ENCODE data around the gene CCDC91.

The CCDC91 gene

DNA sequence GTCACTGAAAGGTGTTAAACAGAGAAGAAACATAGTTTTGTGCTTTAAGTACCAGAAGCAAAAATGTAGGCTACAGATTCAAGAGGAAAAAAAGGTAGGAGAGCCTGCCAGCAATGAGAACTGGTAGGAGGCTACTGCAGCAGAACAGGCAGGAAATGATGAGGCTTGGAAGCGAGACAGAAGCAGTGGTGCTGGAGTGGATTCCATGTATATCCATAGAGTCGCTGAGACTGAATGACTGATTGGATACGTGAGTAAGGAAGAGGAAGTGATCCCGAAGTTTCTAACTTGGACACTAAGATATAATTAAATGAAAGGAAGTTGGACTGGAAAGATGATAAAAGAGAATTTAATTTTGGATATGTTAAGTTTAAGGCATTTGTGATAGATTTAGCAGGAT is 45.0 kb upstream of the CCDC91 start:
- ATAC-seq: no peak

DNA sequence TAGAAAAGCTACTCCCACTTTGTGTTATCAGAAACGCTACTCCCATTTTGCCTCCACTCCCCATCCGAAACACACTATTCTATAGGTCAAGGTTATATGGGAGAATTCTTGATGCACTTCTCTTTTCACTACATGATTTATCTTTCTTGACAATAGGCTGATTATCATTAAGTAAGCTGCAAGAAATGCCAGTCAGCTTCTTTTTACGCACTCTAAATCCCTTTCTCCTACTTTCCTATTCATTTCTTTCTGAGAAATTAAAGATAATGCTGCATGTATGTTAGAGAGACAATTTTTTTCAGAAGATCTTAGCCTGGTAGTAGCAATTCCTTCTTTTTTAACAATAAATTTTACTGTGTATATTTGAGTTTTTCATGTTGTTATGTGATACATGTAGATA is 41.0 kb upstream of the CCDC91 start:
- no peak for TF ChIP-seq RARB (CRISPR knock-in tag; IDR thresholded peaks at IDR 0.05)
- TF ChIP-seq ESRRG (CRISPR knock-in tag; IDR thresholded peaks at IDR 0.05): no peak
- TF ChIP-seq ARNTL (CRISPR knock-in tag; IDR thresholded peaks at IDR 0.05; ENCODE audit: borderline replicate concordance, low read depth): no peak
- TF ChIP-seq, protein P1, sequence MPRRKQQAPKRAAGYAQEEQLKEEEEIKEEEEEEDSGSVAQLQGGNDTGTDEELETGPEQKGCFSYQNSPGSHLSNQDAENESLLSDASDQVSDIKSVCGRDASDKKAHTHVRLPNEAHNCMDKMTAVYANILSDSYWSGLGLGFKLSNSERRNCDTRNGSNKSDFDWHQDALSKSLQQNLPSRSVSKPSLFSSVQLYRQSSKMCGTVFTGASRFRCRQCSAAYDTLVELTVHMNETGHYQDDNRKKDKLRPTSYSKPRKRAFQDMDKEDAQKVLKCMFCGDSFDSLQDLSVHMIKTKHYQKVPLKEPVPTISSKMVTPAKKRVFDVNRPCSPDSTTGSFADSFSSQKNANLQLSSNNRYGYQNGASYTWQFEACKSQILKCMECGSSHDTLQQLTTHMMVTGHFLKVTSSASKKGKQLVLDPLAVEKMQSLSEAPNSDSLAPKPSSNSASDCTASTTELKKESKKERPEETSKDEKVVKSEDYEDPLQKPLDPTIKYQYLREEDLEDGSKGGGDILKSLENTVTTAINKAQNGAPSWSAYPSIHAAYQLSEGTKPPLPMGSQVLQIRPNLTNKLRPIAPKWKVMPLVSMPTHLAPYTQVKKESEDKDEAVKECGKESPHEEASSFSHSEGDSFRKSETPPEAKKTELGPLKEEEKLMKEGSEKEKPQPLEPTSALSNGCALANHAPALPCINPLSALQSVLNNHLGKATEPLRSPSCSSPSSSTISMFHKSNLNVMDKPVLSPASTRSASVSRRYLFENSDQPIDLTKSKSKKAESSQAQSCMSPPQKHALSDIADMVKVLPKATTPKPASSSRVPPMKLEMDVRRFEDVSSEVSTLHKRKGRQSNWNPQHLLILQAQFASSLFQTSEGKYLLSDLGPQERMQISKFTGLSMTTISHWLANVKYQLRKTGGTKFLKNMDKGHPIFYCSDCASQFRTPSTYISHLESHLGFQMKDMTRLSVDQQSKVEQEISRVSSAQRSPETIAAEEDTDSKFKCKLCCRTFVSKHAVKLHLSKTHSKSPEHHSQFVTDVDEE (CRISPR knock-in tag; IDR thresholded peaks at IDR 0.05): no peak
- TF ChIP-seq ZC3H10 (CRISPR knock-in tag; IDR thresholded peaks at IDR 0.05): no peak
- TF ChIP-seq TCF4 (CRISPR knock-in tag; IDR thresholded peaks at IDR 0.05; ENCODE audit: borderline replicate concordance): no peak
- TF ChIP-seq CSRNP3 (CRISPR knock-in tag; IDR thresholded peaks at IDR 0.05): no peak
- no peak for ATAC-seq

More for the DNA sequence above, 45.0 kb upstream of the CCDC91 start:
- TF ChIP-seq ISL1 (CRISPR knock-in tag; IDR thresholded peaks at IDR 0.05): no peak
- no peak for TF ChIP-seq ZNF8 (CRISPR knock-in tag; IDR thresholded peaks at IDR 0.05)
- TF ChIP-seq OSR1 (CRISPR knock-in tag; IDR thresholded peaks at IDR 0.05): no peak
- TF ChIP-seq PPARA (CRISPR knock-in tag; IDR thresholded peaks at IDR 0.05; ENCODE audit: borderline replicate concordance): no peak
- no peak for TF ChIP-seq ZC3H10 (CRISPR knock-in tag; IDR thresholded peaks at IDR 0.05)
- TF ChIP-seq, protein P2, sequence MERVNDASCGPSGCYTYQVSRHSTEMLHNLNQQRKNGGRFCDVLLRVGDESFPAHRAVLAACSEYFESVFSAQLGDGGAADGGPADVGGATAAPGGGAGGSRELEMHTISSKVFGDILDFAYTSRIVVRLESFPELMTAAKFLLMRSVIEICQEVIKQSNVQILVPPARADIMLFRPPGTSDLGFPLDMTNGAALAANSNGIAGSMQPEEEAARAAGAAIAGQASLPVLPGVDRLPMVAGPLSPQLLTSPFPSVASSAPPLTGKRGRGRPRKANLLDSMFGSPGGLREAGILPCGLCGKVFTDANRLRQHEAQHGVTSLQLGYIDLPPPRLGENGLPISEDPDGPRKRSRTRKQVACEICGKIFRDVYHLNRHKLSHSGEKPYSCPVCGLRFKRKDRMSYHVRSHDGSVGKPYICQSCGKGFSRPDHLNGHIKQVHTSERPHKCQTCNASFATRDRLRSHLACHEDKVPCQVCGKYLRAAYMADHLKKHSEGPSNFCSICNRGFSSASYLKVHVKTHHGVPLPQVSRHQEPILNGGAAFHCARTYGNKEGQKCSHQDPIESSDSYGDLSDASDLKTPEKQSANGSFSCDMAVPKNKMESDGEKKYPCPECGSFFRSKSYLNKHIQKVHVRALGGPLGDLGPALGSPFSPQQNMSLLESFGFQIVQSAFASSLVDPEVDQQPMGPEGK (CRISPR knock-in tag; IDR thresholded peaks at IDR 0.05; ENCODE audit: borderline replicate concordance): no peak
- TF ChIP-seq TOX (CRISPR knock-in tag; IDR thresholded peaks at IDR 0.05; ENCODE audit: borderline replicate concordance): no peak
- no peak for TF ChIP-seq CSRNP3 (CRISPR knock-in tag; IDR thresholded peaks at IDR 0.05)
- TF ChIP-seq, protein P1 (CRISPR knock-in tag; IDR thresholded peaks at IDR 0.05): no peak
- no peak for TF ChIP-seq SNAI2 (CRISPR knock-in tag; IDR thresholded peaks at IDR 0.05)
- TF ChIP-seq, protein P3, sequence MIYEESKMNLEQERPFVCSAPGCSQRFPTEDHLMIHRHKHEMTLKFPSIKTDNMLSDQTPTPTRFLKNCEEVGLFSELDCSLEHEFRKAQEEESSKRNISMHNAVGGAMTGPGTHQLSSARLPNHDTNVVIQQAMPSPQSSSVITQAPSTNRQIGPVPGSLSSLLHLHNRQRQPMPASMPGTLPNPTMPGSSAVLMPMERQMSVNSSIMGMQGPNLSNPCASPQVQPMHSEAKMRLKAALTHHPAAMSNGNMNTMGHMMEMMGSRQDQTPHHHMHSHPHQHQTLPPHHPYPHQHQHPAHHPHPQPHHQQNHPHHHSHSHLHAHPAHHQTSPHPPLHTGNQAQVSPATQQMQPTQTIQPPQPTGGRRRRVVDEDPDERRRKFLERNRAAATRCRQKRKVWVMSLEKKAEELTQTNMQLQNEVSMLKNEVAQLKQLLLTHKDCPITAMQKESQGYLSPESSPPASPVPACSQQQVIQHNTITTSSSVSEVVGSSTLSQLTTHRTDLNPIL (CRISPR knock-in tag; IDR thresholded peaks at IDR 0.05; ENCODE audit: low read depth): no peak
- no peak for TF ChIP-seq RARB (CRISPR knock-in tag; IDR thresholded peaks at IDR 0.05)
- TF ChIP-seq ZNF565 (CRISPR knock-in tag; conservative IDR thresholded peaks at IDR 0.05; ENCODE audit: low read depth): no peak
- no peak for TF ChIP-seq GLIS3 (CRISPR knock-in tag; IDR thresholded peaks at IDR 0.05)
- TF ChIP-seq BACH2 (CRISPR knock-in tag; IDR thresholded peaks at IDR 0.05; ENCODE audit: borderline replicate concordance): no peak
- no peak for TF ChIP-seq TCF4 (CRISPR knock-in tag; IDR thresholded peaks at IDR 0.05; ENCODE audit: borderline replicate concordance)
- no peak for TF ChIP-seq ESRRG (CRISPR knock-in tag; IDR thresholded peaks at IDR 0.05)
- TF ChIP-seq ARNTL (CRISPR knock-in tag; IDR thresholded peaks at IDR 0.05; ENCODE audit: borderline replicate concordance, low read depth): no peak
- TF ChIP-seq CSDC2 (CRISPR knock-in tag; IDR thresholded peaks at IDR 0.05): no peak

Measured in SK-N-SH treated with all-trans-retinoic acid at 6 μM for 48 hours (cell line).